ENCODE results near the gene PPFIA2.
"Not testable (repeated sequence)": the region's sequence is repeated elsewhere in the genome, so short reads cannot be mapped to it uniquely, and the experiment has no call there.

The PPFIA2 gene

DNA sequence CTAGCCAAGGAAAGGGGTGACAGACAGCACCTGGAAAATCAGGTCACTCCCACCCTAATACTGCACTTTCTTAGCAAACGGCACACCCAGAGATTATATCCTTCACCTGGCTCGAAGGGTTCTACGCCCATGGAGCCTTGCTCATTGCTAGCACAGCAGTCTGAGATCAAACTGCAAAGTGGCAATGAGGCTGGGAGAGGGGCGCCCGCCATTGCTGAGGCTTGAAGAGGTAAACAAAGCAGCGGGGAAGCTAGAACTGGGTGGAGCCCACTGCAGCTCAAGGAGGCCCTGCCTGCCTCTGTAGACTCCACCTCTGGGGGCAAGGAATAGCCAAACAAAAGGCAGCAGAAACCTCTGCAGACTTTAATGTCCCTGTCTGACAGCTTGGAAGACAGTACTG lies 99.8 kb downstream of the PPFIA2 start:
- not testable (repeated sequence) for DNase-seq

GRCh38 chr12:81644503-81644902 lies 114.6 kb downstream of the PPFIA2 start:
- DNase-seq, result no peak

DNA sequence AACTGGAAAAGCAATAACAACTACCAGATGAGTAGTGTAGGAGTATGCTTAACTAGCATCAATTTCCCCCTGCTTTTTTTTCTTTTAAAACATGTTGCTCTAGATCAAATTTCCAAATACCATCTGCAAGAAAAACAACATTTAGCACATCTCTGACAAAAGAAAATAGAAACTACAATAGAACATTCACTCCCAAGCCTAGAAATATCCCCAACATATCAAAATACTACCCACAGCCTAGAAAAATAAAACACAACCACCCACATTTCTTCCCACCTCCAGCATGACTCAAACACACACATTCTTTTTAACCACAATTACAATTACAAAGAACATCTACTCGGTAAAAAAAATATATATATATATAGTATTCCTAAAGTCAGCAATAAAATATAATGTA lies 120.0 kb downstream of the PPFIA2 start:
- DNase-seq, result no peak

DNA sequence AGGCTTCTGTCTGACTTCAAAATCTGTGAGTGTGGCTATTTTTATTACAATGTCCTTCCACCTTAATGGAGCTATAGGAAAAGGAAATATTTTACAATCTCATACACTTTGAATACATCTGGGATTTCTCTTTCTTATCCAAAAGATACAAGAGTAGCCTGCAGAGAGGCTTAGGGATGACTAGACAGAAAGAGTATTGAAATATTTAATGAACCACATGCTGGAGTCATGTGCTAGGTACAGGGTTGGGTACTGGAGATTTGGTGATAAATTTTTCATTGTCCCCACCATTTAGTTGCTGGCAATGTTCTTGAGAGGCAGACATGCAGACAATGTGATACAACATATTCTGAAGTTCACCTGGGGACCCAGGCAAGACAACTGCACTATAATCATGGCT lies 126.0 kb downstream of the PPFIA2 start:
- no peak for DNase-seq

GRCh38 chr12:81627336-81628189 lies 131.6 kb downstream of the PPFIA2 start:
- DNase-seq, result no peak

- DNase-seq, result no peak
Measured at GRCh38 chr12:81626406-81626805, 132.7 kb downstream of the PPFIA2 start.

DNA sequence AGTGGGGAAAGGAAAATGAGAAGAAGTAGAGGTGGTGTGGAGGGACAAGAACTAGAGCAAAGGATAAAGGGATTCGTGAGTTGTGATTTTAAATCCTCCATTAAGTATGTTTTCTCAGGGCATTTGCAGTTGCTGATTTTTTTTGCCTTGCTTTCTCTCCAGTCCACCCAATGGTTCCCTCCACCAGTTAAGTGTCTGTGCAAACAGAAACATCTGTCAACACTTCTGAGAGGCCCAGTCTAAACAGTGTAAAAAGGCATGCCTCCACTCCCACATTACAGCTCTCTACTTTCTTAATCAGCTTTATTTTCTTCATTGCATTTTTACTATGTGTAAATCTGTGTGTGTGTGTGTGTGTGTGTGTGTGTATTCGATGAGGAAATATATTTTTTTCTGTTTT lies 141.2 kb downstream of the PPFIA2 start:
- no peak for DNase-seq

GRCh38 chr12:81615026-81615588 lies 144.0 kb downstream of the PPFIA2 start:
- DNase-seq, result no peak

GRCh38 chr12:81610955-81611889 lies 147.9 kb downstream of the PPFIA2 start:
- DNase-seq, result no peak

DNA sequence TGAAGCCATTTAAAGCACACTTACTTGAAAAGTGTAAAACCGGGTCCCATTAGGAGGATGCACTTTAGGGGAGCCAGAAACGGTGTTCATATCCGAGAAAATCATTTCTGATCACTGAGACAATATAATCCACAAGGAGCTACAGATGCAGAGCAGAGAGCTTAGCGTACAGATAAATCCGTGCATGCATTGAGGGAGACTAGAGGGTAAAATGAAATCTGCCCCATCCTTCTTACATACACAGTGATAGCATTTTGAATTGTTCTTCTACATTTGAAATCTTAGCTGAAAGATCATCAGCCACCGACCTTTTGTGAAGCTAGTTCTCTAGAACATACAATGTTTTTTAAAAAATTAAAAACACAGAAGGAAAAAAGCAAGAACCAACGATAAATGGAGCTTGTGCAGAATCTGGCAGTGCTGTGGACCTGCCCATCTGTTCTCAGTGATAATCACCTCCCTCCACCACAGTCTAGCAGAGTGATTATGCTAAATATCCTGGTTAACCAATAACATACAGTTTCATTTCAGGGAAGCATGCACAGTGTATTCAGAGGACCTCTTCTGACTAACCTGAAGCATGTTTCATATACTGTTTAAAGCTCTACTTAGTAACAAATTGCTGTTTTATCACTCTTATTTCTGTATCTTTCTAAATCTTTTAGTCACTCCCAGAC lies 161.1 kb downstream of the PPFIA2 start:
- no peak for DNase-seq

- no peak for DNase-seq
Measured at GRCh38 chr12:81596558-81596957, 162.6 kb downstream of the PPFIA2 start.

DNA sequence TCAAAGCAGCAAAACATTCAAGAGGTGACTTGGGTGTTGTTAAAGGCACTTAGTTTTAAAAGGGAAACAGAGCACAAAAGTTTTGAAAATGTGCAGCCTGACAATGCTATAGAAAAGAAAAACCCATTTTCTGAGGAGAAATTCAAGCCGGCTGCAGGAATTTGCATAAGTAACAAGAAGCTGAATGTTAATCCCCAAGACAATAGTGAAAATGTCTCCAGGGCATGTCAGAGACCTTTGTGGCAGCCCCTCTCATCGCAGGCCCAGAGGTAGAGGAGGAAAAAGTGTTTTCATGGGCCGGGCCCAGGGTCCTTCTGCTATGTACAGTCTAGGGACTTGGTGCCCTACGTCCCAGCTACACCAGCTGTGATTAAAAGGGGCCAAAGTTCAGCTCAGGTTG lies 167.9 kb downstream of the PPFIA2 start:
- no peak for DNase-seq

DNA sequence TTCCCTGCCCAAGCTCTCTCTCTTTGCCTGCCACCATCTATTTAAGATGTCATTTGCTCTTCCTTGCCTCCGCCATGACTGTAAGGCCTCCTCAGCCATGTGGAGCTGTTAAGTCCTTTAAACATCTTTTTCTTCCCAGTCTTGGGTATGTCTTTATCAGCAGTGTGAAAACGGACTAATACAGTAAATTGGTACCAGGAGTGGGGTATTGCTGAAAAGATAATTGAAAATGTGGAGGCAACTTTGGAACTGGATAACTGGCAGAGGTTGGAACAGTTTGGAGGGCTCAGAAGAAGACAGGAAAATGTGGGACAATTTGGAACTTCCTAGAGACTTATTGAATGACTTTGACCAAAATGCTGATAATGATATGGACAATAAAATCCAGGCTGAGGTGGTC lies 168.4 kb downstream of the PPFIA2 start:
- not testable (repeated sequence) for DNase-seq

GRCh38 chr12:81588235-81589008 lies 170.7 kb downstream of the PPFIA2 start:
- DNase-seq, result no peak

GRCh38 chr12:81585787-81586186 lies 173.4 kb downstream of the PPFIA2 start:
- DNase-seq, result no peak

DNA sequence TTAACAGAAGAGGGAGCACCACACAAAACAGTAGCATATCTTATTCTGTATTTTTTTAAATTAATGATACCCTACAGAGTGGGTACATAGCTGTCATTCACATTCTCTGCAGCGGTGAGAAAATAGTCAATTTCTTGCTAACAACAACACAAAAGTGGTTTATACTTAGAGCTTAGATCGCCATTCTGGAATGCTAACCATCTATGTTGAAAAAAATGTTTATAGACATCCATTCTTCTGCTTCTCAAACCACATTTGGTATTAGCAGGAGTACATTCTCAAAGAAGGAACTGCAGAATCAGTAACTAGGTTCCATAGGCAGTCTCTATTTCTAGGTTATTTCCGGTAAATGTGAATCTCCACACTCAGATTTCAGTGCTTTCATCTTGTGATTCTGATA lies 185.9 kb downstream of the PPFIA2 start:
- no peak for DNase-seq

- DNase-seq, result no peak
Measured at GRCh38 chr12:81572411-81572810, 186.7 kb downstream of the PPFIA2 start.

GRCh38 chr12:81570234-81570633 lies 188.9 kb downstream of the PPFIA2 start:
- DNase-seq, result no peak

- DNase-seq, result no peak
Measured at GRCh38 chr12:81564237-81564636, 194.9 kb downstream of the PPFIA2 start.

GRCh38 chr12:81558031-81558430 lies 201.1 kb downstream of the PPFIA2 start:
- DNase-seq, result no peak

DNA sequence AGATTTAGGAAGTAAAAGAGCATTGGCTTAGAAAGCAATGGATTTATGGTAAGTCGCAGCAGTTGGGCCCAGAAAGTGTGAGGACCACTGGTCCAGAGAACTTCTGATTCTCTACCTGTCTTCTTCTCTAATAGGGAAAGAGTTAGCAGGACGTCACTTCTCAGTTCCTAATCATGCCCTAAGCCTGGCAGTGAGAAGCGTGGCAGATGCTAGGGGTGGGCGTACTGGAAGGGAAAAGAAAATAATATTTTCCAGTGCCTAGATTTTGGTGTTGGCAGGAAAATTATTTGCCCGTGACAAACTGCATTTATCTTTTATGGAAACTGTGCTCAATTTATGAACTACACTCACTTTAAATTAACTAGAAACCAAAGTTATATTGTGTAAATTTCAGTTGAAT lies 212.3 kb downstream of the PPFIA2 start:
- DNase-seq, result no peak

- DNase-seq, result no peak
Measured at GRCh38 chr12:81543621-81544139, 215.5 kb downstream of the PPFIA2 start.
